Measurements from ENCODE around the gene HDC.

- TF ChIP-seq POLR2A (IDR thresholded peaks at IDR 0.05; ENCODE audit: low read length) (no peak), GATA1 (IDR thresholded peaks at IDR 0.05; ENCODE audit: low read depth, low read length) (no peak)
Observed at GRCh38 chr15:50229336-50229735, 36.2 kb downstream of the HDC start.

Measured in erythroblast (primary cell).